Measurements from ENCODE around the gene DNAJC5.

The DNAJC5 gene

GRCh38 chr20:63942250-63942951 lies 47.5 kb downstream of the DNAJC5 start:
- DNase-seq: no peak

DNA sequence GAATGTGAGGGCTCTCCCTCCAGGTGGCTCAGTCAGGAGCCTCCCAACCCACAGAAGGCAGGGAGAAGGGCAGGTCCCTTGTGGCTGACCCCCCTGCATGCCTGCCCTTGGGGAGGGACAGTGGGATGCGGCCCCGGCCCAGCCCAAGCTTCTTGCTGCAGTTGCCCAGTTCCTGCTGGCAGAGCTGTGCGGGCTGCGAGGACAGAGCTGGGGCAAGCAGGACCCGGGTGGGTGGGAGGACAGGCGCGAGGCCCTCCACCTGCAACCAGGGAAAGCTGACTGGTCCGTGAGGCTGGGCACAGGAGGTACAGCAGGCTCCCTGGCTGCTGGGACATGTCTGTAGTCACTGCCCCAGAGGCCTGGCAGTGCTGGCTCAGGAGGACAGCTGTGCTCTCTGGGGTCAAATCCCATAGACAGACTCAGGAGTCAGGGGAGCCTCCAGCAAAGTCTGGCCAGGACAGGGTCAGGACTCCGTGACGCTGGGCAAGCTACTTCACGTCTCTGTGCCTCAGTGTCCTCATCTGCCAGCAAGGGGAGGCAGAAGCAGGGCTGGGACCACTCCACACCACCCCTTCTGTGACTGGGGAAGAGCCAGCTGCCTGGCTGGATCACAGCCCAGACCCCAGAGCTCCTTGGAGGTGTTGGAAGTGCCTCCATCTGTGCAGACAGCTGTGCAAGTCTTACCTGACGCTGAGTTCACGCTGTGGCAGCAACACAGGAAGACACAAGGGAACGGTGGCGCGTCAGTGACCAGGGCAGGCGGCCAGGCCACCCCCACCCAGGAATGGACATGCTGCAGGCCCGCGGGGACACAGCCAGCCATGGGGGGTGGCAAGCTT lies 48.3 kb downstream of the DNAJC5 start:
- DNase-seq: no peak

DNA sequence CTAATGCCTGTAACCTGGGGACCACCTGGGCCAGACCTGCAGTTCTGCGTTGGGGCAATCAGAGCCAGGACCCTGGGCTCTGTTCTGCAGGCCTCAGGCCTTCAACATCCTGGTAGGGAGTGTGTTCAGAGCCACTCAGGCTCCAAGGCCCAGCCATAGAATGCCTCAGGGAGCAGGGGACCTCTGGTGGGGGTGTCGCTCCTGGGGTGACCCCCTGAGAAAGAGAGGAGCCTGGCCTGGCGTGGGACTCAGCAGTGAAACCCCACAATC lies 48.8 kb downstream of the DNAJC5 start:
- DNase-seq: no peak

DNA sequence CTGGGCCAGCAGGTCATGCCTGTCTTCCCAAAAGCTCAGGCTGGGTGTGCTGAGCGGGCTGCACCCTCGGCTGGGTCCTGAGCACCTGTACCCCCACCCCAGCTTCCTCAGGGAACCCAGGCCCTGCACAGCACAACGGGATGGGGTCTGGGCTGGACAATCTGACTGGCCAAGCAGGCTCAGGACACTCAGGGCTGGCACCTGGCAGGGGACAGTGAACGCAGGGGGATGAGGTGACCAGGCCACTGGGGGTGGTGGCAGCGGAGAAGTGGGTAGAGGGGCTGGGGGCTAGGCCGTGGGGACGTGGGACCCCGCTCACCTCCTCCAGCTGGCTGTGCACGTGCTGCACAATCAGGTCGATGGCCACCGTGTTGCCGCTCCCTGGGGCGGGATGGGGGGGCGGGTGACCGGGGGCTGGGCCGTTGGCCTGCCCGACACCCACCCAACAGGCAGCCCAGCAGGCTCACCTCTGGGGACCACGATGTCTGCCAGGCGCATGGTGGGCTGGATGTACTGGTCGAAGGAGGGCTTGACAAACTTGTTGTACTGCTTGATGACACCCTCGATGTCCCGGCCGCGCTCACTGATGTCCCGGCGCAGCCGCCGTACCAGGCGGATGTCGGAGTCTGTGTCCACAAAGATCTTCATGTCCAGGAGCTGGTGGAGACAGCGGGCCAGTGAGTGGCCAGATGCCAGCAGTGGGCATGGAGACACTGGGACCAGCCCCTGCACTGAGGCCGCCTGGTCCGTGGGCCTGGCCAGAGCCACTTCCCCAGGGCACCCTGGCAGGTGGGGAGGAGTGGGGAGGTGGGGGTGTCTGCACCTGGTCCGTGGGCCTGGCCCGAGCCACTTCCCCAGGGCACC lies 49.4 kb downstream of the DNAJC5 start:
- DNase-seq: no peak

- no peak for DNase-seq
Observed at GRCh38 chr20:63945031-63945658, 50.2 kb downstream of the DNAJC5 start.

- no peak for DNase-seq
Observed at GRCh38 chr20:63945921-63946920, 51.3 kb downstream of the DNAJC5 start.

GRCh38 chr20:63946986-63947637 lies 52.2 kb downstream of the DNAJC5 start:
- no peak for DNase-seq

GRCh38 chr20:63947638-63948456 lies 52.9 kb downstream of the DNAJC5 start:
- DNase-seq: no peak

GRCh38 chr20:63950701-63951397 lies 55.9 kb downstream of the DNAJC5 start:
- DNase-seq: no peak

DNA sequence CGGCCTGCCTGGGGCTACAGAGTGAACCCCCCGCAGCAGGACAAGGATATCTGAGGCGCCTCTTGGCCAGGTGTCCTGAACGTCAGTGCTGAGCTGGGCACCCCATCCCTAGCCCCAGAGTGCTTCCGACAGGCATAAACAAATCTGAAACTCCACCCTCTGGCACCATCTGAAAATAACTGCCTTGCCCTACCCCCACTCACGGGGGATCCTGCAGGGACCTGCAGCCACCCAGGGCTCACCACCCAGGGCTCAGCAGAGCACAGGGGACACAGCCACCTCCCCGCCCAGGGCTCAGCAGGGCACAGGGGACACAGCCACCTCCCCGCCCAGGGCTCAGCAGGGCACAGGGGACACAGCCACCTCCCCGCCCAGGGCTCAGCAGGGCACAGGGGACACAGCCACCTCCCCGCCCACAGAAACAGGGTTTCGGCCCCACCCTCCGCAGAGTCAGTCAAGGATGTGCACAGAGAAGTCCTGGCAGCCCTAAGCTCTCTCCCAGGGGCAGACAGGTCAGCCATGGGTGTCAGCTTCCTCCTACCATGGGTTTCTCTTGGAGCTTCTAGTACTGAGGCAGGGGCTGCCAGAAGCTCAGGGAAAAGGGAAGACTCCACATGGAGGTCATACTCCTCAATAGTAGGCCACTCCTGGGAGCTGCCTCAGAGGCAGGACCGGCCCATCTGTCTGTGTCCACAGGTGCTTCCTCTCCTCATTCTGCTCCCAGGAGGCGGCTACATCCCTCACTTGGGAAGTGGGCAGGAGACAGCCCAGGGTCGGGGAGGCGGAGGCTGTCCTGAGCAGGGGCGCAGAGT lies 56.7 kb downstream of the DNAJC5 start:
- no peak for DNase-seq

DNA sequence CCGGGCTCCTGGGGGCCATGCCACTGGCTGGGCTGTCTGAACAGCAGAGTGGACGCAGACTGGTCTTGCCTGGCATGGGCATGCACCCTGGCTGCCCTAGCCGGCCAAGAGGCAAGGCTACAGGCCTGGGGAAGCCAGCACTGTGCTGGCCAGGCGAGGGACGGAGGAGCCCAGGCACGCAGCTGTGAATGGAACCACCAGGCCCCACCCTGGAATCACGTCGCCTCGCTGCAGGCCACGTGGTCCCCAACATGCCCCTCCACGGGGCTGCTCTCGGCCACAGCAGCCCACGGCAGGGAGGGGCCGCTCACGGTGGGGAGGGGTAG lies 57.2 kb downstream of the DNAJC5 start:
- no peak for DNase-seq

DNA sequence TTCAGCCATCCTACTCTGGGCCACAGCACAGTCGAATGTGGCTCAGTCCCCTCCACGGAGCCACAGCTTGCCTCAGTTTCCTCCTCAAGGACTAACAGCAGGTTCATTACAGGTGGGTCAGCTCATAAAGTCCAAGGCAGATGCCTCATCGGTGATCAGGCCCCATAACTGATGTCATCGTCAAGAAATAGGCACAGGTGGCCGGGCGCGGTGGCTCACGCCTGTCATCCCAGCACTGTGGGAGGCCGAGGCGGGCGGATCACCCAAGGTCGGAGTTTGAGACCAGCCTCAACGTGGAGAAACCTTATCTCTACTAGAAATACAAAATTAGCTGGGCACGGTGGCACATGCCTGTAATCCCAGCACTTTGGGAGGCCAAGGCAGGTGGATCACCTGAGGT lies 57.8 kb downstream of the DNAJC5 start:
- DNase-seq: no peak

DNA sequence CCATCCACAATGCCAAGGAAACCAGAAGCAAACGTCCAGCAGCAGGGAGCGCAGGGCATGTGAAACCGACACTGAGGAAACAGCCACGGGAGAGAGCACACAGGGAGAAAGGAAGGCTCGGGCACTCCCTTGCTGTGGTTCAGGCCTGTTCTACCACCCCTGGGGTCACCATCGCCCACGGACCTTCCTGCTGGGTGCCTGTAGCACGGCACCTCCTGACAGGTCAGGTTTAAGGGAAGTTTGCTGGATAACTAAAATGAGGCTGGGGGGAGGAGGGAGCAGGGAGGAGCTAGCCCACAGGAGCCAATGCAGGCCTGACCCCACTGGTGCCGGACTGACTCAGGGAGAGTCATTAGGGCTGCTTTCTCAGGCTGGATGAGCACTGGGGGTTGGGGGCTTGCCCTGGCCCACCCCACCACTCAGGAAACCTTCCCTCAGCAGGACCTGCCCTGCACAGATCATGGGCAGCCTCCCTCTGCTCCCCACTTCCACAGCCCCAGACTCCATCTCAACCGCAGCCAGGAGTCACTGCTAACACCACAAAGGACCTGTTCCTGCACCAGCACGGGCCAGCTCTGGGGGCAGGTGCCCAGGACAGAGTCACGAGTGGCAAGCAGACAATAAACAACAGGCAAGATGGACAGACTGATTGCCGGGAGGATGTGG lies 59.0 kb downstream of the DNAJC5 start:
- no peak for DNase-seq

GRCh38 chr20:63955281-63955826 lies 60.4 kb downstream of the DNAJC5 start:
- peak; percentile 39 for DNase-seq

DNA sequence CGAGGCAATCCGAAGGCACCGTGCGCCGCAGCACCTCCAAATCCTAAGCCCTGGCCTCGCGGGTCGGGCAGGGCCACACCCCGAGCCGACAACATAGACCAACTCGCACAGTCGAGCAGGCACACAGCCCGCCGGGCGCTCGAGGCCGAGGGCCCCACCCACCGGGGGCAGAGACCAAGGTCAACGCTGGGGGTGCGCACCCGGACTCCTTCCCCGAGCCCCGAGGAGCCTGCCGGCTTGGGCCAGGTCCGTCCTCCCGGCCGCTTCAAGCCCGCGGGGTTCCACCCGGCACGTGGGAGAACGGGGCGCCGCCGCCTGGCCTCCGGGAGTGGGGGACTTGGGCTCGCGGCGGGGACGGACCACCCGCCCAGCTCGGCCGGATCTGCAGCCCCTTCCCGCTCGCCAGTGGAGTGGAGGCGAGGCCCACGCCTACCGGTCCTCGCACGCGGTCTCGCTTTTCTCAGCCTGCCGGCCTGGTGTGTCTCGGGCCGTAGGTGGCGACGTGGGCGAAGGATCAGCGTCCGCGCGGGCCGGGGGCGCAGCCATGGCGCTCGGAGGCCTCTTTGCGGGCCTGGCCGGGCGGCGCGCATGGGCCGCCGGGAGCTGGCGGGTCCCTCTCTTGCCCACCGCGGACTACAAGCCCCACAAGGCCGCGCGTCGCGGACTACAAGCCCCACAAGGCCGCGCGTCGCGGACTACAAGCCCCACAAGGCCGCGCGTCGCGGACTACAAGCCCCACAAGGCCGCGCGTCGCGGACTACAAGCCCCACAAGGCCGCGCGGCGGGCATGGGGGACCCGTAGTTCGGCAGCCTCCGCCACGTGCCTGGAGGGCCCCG lies 61.1 kb downstream of the DNAJC5 start, which contains the start of gene UCKL1:
Gene UCKL1, minus strand, starts transcription at position 590 of the 837 bp plus-strand sequence. Its CDS starts 44 bp downstream, at position 546.
- peak; percentile 77 for DNase-seq

DNA sequence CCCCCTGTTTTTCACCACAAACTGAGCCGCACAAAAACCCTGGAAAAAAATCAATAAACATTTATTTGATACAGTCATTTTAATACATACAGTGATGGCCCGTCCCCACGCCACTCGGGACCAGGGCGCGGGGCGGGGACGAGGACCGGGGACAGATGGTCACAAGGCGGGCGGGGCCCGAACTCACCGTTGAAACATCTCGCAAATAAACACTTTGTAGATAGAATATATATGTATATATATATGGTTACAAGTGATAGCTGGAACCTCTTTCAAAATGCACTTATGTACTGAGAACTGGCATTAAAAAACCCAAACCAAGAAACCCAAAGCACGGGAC lies 61.7 kb downstream of the DNAJC5 start:
- no peak for DNase-seq
